ENCODE results near the gene ZNF518B. TPM values are rescaled to one million over a fixed set of nuclear protein-coding genes. Genes with fewer than 3 reads are reported as not detected.

The ZNF518B gene, protein sequence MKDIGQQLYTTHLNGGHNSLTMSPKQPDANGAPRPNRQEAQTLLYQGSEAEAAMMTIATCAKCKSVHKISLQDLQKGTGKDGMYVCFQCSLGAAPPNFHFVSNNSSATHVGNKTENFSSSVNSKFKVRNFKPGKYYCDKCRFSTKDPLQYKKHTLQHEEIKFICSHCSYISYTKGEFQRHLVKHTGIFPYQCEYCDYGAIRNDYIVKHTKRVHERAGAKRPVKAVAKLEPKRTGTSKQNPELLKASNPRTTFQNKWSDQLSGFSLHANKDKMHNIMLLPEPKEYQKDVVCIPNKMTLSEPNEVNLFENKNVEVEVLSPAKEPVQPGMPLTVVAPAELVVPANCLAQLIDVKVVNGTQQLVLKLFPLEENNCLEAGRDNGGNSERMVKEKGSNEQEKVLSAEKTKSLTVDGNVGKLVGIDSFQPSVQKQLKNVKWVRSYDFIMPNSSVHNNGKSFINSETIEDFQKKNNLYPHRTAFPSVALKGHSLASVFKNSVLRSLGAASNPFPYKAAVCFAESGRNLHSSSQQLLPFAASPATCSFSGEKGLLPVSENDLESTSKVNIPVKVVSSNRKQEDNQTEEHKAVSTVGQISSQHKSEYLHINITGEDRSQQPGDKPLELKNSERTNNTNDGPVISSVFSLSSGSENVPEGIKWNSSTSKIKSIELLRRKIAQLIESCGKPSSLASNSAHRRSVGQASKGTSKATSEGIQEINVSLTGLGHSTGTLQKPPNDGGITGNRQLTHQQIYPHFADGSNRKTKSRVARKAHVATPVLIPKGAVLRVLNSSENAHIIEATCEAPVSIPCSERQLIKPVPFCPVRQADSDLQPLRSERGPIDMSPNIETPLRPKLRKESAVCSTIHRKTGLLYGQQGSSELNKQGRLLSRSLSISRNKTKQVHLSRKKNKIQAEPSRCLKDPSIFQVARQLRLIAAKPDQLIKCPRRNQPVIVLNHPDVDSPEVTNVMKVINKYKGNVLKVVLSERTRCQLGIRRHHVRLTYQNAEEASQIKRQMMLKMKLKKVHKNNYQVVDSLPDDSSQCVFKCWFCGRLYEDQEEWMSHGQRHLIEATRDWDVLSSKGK
- total RNA-seq = 28.7 and 28.9 TPM in 2 replicates

DNA sequence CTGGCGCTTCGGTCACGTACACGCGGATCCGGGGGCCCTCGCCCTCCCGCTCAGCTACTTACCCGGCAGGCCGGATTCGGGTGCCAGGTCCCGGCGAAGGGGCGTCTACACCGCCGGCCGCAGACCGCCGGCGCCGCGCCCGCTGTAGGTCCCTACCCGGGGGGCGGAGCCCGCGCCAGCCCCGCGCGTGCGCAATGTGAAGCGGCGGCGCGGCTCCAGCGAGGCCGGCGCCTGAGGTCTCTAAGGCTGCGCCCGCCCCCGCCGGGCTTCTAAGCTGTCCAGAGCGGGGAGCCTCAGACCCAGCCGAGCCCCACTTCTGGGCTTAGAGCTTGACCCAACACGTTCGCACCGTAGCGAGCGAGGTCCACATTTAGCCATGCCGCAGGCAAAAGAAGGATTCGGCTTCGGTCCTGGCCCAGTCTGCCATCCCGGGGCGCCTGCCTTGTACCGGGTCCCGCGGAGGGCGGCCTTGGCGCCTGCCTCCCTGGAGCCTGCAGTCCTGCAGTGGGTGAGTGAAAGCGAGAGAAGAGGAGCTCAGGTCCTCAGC, at the start of gene ZNF518B:
ZNF518B (minus strand) TSS at position 172 of the 547 bp plus-strand sequence. CDS start 11,098 bp downstream, outside the sequence.

Other genes starting within 250 kb of the ZNF518B start
- gene CLNK, start 227.3 kb upstream of the ZNF518B start, total RNA-seq = not detected in 2 replicates